ENCODE measurements around the gene ANXA3. TPM values are rescaled to one million over a fixed set of nuclear protein-coding genes. Genes with fewer than 3 reads are reported as not detected.

The ANXA3 gene
- total RNA-seq, 1 donor from 2014 or later, result 1.0 TPM

DNA sequence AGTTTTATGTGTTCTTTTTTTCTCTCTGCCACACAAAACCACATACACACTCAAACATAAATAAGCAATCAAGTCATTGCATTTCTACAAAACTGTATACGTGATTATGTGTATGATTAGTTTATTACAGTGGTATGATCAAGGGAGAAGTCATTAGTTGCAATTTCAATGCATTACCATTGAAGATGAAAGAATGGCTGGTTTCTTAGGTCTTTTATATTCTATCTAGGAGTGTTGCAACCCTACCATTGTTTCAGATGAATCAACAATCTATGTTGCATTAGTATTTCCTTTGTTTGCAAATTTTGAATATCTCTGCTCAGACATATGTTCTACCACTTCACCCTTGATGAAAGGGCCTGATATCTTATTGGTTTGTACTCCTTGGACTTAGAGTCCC lies 6.8 kb downstream of the ANXA3 start:
- no peak for DNase-seq (ENCODE audit: extremely low spot score, unreplicated experiment)
- no peak overlapping the region for H3K4me3 Mint-ChIP-seq (ENCODE audit: unreplicated experiment)
- no peaks in the 10 kb centered on the region for H3K36me3 Mint-ChIP-seq (ENCODE audit: unreplicated experiment)
- no peak for TF ChIP-seq CTCF (IDR thresholded peaks at IDR 0.05)
- H3K9me3 Mint-ChIP-seq (ENCODE audit: unreplicated experiment), result no peaks in the 10 kb centered on the region
- no peak overlapping the region for H3K27ac Mint-ChIP-seq (ENCODE audit: unreplicated experiment)
- H3K27me3 Mint-ChIP-seq (ENCODE audit: unreplicated experiment), result no peaks in the 10 kb centered on the region
- H3K4me1 Mint-ChIP-seq (ENCODE audit: unreplicated experiment), result peaks cover 26% of the 10 kb centered on the region

- TF ChIP-seq CTCF (IDR thresholded peaks at IDR 0.05), result no peak
- no peaks in the 10 kb centered on the region for H3K36me3 Mint-ChIP-seq (ENCODE audit: unreplicated experiment)
- no peak for DNase-seq (ENCODE audit: extremely low spot score, unreplicated experiment)
- peaks cover 27% of the 10 kb centered on the region for H3K4me1 Mint-ChIP-seq (ENCODE audit: unreplicated experiment)
- H3K4me3 Mint-ChIP-seq (ENCODE audit: unreplicated experiment), result no peak overlapping the region
- H3K27me3 Mint-ChIP-seq (ENCODE audit: unreplicated experiment), result no peaks in the 10 kb centered on the region
- H3K27ac Mint-ChIP-seq (ENCODE audit: unreplicated experiment), result no peak overlapping the region
- no peaks in the 10 kb centered on the region for H3K9me3 Mint-ChIP-seq (ENCODE audit: unreplicated experiment)
Measured at GRCh38 chr4:78560296-78560963, 8.9 kb downstream of the ANXA3 start.

- H3K4me1 Mint-ChIP-seq (ENCODE audit: unreplicated experiment), result peaks cover 36% of the 10 kb centered on the region
- H3K36me3 Mint-ChIP-seq (ENCODE audit: unreplicated experiment), result no peaks in the 10 kb centered on the region
- H3K9me3 Mint-ChIP-seq (ENCODE audit: unreplicated experiment), result no peaks in the 10 kb centered on the region
- TF ChIP-seq CTCF (IDR thresholded peaks at IDR 0.05), result no peak
- no peaks in the 10 kb centered on the region for H3K27me3 Mint-ChIP-seq (ENCODE audit: unreplicated experiment)
- no peak for DNase-seq (ENCODE audit: extremely low spot score, unreplicated experiment)
- H3K4me3 Mint-ChIP-seq (ENCODE audit: unreplicated experiment), result no peak overlapping the region
- H3K27ac Mint-ChIP-seq (ENCODE audit: unreplicated experiment), result no peak overlapping the region
Measured at GRCh38 chr4:78561677-78562076, 10.1 kb downstream of the ANXA3 start.

GRCh38 chr4:78562687-78563086 lies 11.1 kb downstream of the ANXA3 start:
- peaks cover 44% of the 10 kb centered on the region for H3K4me1 Mint-ChIP-seq (ENCODE audit: unreplicated experiment)
- DNase-seq (ENCODE audit: extremely low spot score, unreplicated experiment), result no peak
- no peak overlapping the region for H3K4me3 Mint-ChIP-seq (ENCODE audit: unreplicated experiment)
- no peaks in the 10 kb centered on the region for H3K27me3 Mint-ChIP-seq (ENCODE audit: unreplicated experiment)
- no peak for TF ChIP-seq CTCF (IDR thresholded peaks at IDR 0.05)
- no peak overlapping the region for H3K27ac Mint-ChIP-seq (ENCODE audit: unreplicated experiment)
- H3K9me3 Mint-ChIP-seq (ENCODE audit: unreplicated experiment), result no peaks in the 10 kb centered on the region
- no peaks in the 10 kb centered on the region for H3K36me3 Mint-ChIP-seq (ENCODE audit: unreplicated experiment)

GRCh38 chr4:78565971-78566372 lies 14.4 kb downstream of the ANXA3 start:
- Mint-ChIP-seq H3K4me3 (ENCODE audit: unreplicated experiment) (no peak overlapping the region), H3K9me3 (ENCODE audit: unreplicated experiment) (no peaks in the 10 kb centered on the region), H3K36me3 (ENCODE audit: unreplicated experiment) (no peaks in the 10 kb centered on the region), H3K27ac (ENCODE audit: unreplicated experiment) (peak overlapping the region; percentile 50), H3K4me1 (ENCODE audit: unreplicated experiment) (peaks cover 59% of the 10 kb centered on the region), H3K27me3 (ENCODE audit: unreplicated experiment) (no peaks in the 10 kb centered on the region)
- DNase-seq (ENCODE audit: extremely low spot score, unreplicated experiment), result no peak
- no peak for TF ChIP-seq CTCF (IDR thresholded peaks at IDR 0.05)

Measured in osteocyte (in vitro differentiated cells).